Loucy (cell line): ENCODE data around the gene BCL11A.

Experiments used
- EZH2phosphoT487 ChIP-seq: fragments of 200-600 bp; IDR thresholded peaks from 2 replicates; pipeline ENCODE4 v1.6.1; 2018; ENCODE audit warnings: antibody characterized with exemption, mild to moderate bottlenecking, moderate library complexity, borderline replicate concordance
- TF ChIP-seq, protein P1 (sequence below): fragments of 200-600 bp; sonication (generic); conservative IDR thresholded peaks from 2 replicates; pipeline ENCODE4 v1.5.1; 2014; ENCODE audit warnings: mild to moderate bottlenecking, antibody characterized with exemption, low read length

DNA sequence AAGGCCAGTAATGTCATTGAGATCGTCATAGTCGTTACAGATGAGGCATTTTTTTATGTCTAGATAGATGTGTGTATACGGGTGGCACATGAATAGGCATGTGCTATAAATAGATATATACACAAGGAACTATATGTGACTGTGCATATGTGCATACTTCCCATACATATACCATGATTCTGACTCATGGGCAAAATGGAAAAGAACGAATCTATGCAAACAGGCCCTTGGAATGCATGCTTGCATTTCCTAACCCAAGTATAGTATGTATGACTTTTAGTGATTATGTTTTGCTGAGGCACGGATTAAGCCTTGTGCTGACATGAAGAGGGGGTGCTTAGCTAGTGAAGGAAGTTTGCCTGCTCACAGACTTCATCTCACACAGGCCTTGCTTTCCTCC lies 111.7 kb downstream of the BCL11A start:
- TF ChIP-seq, protein P1, sequence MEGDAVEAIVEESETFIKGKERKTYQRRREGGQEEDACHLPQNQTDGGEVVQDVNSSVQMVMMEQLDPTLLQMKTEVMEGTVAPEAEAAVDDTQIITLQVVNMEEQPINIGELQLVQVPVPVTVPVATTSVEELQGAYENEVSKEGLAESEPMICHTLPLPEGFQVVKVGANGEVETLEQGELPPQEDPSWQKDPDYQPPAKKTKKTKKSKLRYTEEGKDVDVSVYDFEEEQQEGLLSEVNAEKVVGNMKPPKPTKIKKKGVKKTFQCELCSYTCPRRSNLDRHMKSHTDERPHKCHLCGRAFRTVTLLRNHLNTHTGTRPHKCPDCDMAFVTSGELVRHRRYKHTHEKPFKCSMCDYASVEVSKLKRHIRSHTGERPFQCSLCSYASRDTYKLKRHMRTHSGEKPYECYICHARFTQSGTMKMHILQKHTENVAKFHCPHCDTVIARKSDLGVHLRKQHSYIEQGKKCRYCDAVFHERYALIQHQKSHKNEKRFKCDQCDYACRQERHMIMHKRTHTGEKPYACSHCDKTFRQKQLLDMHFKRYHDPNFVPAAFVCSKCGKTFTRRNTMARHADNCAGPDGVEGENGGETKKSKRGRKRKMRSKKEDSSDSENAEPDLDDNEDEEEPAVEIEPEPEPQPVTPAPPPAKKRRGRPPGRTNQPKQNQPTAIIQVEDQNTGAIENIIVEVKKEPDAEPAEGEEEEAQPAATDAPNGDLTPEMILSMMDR, result no peak
- no peak for TF ChIP-seq EZH2phosphoT487
